Chondrocyte (in vitro differentiated cells): ENCODE results near the gene FMO2. TPM values are rescaled to one million over a fixed set of nuclear protein-coding genes. Genes with fewer than 3 reads are reported as not detected.
"Not testable (repeated sequence)": the region's sequence is repeated elsewhere in the genome, so short reads cannot be mapped to it uniquely, and the experiment has no call there.

Source experiments
- DNase-seq: peaks from one replicate; pipeline ENCODE4 v3.0.0; 2021; ENCODE audit warnings: mixed read lengths, low spot score
- H3K27ac Mint-ChIP-seq: one replicate; pipeline ENCODE4 v1.8.0; 2021; ENCODE audit warnings: mild to moderate bottlenecking, moderate library complexity, mixed read lengths; ENCODE audit not compliant: unreplicated experiment
- H3K27me3 Mint-ChIP-seq: 2 replicates; pipeline ENCODE4 v1.8.0; 2021; ENCODE audit warnings: low read depth, mixed read lengths
- H3K36me3 Mint-ChIP-seq: 2 replicates; pipeline ENCODE4 v1.8.0; 2021; ENCODE audit warnings: low read depth, mixed read lengths
- H3K4me1 Mint-ChIP-seq: 2 replicates; pipeline ENCODE4 v1.8.0; 2021; ENCODE audit warnings: low read depth, mild to moderate bottlenecking, mixed read lengths
- H3K4me3 Mint-ChIP-seq: one replicate; pipeline ENCODE4 v1.8.0; 2021; ENCODE audit warnings: mild to moderate bottlenecking, moderate library complexity, mixed read lengths; ENCODE audit not compliant: unreplicated experiment
- H3K9me3 Mint-ChIP-seq: 2 replicates; pipeline ENCODE4 v1.8.0; 2021; ENCODE audit warnings: low read depth, mixed read lengths
- total RNA-seq: library from RNA; stranded (reverse); gene quantifications from 3 replicates; pipeline ENCODE4 v1.2.1, GENCODE V29; 2021
- TF ChIP-seq, protein P1 (sequence below): fragments of 200-600 bp; sonication (generic); IDR thresholded peaks from 2 replicates; pipeline ENCODE4 v1.5.0; 2021; ENCODE audit warnings: antibody characterized with exemption, mild to moderate bottlenecking, moderate library complexity

FMO2 gene
- total RNA-seq, 1 donor from 2014 or later: 0.55 TPM

DNA sequence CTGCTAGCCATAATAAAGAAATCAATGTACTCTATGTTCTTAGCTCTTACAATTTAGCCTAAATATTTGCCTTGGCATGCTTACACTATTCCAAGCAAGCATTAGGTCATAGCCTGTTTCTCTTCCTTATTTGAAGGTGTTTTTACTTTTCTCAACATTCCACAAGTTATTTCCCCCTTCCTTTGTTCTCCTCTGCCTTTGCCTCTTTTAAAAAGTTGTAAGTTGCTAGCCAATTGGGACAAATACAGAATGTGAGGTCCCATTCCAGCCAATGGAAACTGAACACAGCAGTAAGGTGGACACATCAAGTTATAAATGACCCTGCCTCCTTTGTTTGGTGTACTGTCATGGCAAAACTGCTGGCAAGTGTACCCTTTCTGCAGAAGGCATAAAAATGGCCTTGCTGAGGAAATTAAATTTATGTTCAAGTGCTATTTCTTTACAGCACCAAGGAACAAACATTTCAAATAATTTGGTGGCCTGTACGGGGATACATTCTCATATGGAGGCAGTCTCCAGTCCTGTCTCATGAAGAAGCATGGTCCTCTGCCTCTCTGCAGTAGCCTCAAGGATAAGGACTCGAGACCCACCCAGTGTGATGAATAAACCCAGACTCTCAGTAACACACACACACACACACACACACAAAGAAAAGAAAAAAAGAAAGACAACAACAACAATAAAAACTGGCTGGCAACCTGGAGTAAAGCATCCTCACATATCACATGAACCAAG, 34.4 kb downstream of the FMO2 start:
- Mint-ChIP-seq H3K27me3 (no peaks in the 10 kb centered on the region), H3K27ac (peak overlapping the region; percentile 96), H3K36me3 (no peaks in the 10 kb centered on the region), H3K4me1 (peaks cover 69% of the 10 kb centered on the region), H3K9me3 (peaks cover 4% of the 10 kb centered on the region), H3K4me3 (peak overlapping the region; percentile 56)
- TF ChIP-seq, protein P1, sequence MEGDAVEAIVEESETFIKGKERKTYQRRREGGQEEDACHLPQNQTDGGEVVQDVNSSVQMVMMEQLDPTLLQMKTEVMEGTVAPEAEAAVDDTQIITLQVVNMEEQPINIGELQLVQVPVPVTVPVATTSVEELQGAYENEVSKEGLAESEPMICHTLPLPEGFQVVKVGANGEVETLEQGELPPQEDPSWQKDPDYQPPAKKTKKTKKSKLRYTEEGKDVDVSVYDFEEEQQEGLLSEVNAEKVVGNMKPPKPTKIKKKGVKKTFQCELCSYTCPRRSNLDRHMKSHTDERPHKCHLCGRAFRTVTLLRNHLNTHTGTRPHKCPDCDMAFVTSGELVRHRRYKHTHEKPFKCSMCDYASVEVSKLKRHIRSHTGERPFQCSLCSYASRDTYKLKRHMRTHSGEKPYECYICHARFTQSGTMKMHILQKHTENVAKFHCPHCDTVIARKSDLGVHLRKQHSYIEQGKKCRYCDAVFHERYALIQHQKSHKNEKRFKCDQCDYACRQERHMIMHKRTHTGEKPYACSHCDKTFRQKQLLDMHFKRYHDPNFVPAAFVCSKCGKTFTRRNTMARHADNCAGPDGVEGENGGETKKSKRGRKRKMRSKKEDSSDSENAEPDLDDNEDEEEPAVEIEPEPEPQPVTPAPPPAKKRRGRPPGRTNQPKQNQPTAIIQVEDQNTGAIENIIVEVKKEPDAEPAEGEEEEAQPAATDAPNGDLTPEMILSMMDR: no peak
- no peak for DNase-seq

- Mint-ChIP-seq H3K27me3 (no peaks in the 10 kb centered on the region), H3K4me1 (peaks cover 72% of the 10 kb centered on the region), H3K27ac (peak overlapping the region; percentile 96), H3K4me3 (peak overlapping the region; percentile 56), H3K36me3 (no peaks in the 10 kb centered on the region), H3K9me3 (peaks cover 4% of the 10 kb centered on the region)
- DNase-seq: no peak
- TF ChIP-seq, protein P1: no peak
These were observed 35.0 kb downstream of the FMO2 start for GRCh38 chr1:171220081-171220420.

- DNase-seq: no peak
- H3K4me3 Mint-ChIP-seq: peak overlapping the region; percentile 72
- no peaks in the 10 kb centered on the region for H3K36me3 Mint-ChIP-seq
- H3K27ac Mint-ChIP-seq: peak overlapping the region; percentile 96
- peaks cover 4% of the 10 kb centered on the region for H3K9me3 Mint-ChIP-seq
- TF ChIP-seq, protein P1: peak; percentile 39
- peaks cover 75% of the 10 kb centered on the region for H3K4me1 Mint-ChIP-seq
- H3K27me3 Mint-ChIP-seq: no peaks in the 10 kb centered on the region
These were observed 35.5 kb downstream of the FMO2 start for GRCh38 chr1:171220581-171221054.

DNA sequence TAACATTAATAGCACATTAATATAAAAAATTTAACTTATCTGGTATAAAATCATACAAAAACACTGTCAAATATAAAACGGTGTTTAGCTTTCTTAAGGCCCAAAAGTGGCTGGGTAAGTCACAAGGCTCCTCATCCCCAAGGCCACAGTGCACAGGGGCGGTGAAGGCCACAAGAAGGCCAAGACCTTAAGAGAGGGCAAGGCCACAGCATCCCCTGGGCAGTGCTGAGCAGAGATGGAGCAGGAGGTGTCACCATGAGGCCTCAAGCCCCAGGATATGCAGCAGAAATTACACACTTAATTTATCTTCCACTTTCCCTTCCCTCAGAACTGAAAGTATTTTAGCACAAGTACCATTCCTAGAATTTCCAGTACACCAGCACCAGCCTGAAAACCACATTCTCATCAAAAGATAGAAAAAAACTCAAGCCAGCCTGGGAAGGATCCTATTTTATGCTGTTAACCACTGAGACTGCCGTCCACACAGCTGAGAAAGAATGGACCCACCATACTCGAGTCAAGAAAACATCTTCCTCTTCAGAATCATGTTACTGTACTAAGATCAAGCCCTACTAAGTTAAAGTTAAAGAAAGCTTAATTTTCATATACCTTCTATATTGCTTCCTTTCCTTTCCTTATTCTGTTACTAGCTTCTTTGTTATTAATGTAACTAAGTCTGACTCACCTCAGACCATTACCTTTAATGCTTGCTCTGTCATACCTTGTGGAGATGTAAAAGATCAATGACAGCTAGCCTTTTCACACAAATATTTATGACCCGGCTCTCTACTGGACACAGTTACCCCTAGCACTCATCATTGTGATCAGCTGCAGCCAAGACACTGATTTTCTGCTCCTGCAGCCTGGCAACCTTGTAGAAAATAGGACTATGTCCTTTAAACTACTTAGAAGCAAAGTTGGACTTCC, 36.8 kb downstream of the FMO2 start:
- Mint-ChIP-seq H3K4me1 (peaks cover 83% of the 10 kb centered on the region), H3K4me3 (peak overlapping the region; percentile 13), H3K27me3 (no peaks in the 10 kb centered on the region), H3K36me3 (no peaks in the 10 kb centered on the region), H3K27ac (peak overlapping the region; percentile 87), H3K9me3 (peaks cover 4% of the 10 kb centered on the region)
- TF ChIP-seq, protein P1: no peak
- DNase-seq: no peak

DNA sequence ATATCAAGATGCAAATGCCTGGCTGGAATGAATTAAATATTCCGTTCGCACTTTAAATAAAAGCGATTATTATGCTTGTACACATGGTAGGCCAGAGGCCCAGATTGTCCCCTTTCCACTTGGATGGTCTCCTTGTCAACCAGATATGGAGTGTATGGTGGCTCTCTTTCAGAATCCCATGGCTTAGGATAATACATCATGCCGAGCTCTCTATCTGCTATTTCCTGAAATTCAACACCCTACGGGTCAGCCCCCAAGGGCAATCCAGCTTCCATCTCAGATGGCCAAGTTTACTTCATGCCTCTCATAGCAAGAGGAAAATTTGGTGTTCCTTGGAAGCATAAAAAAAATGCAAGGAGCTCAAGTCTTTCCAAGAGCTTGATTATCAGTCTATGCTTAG, 37.8 kb downstream of the FMO2 start:
- Mint-ChIP-seq H3K9me3 (peaks cover 4% of the 10 kb centered on the region), H3K27ac (peak overlapping the region; percentile 87), H3K4me1 (peaks cover 73% of the 10 kb centered on the region), H3K27me3 (no peaks in the 10 kb centered on the region), H3K36me3 (no peaks in the 10 kb centered on the region), H3K4me3 (no peak overlapping the region)
- TF ChIP-seq, protein P1: no peak
- no peak for DNase-seq

GRCh38 chr1:171224257-171224656, 39.2 kb downstream of the FMO2 start:
- H3K4me3 Mint-ChIP-seq, H3K27me3 Mint-ChIP-seq, H3K27ac Mint-ChIP-seq, DNase-seq, H3K9me3 Mint-ChIP-seq, H3K36me3 Mint-ChIP-seq: not testable (repeated sequence)
- H3K4me1 Mint-ChIP-seq: peaks cover 60% of the 10 kb centered on the region
